PFSK-1 (cell line): Measurements from ENCODE around the gene HPS4.

ENCODE experiments used
- REST ChIP-seq, 2 experiments: IDR thresholded peaks; 2 replicates each; pipeline versions ENCODE4 v1.6.1 to v1.8.0; 2011 to 2012; ENCODE audit warnings: low read depth in 2 of 2, low read length in 2 of 2, control low read depth in 1 of 2, inconsistent platforms in 1 of 2, mild to moderate bottlenecking in 1 of 2, moderate library complexity in 1 of 2; ENCODE audit not compliant: insufficient read depth in 1 of 2
- SIN3A ChIP-seq: IDR thresholded peaks from 2 replicates; pipeline ENCODE4 v1.6.1; 2012; ENCODE audit warnings: mild to moderate bottlenecking, low read length, moderate library complexity, borderline replicate concordance; ENCODE audit not compliant: insufficient read depth

- TF ChIP-seq SIN3A (no peak), REST (IDR thresholded peaks at IDR 0.05; ENCODE audit: insufficient read depth in 1 of 2, low read depth in 2 of 2, low read length in 2 of 2) (no peak)
Measured at GRCh38 chr22:26479043-26479791, 4.4 kb downstream of the HPS4 start.
